ENCODE data around the gene PLEKHA5. TPM values are rescaled to one million over a fixed set of nuclear protein-coding genes. Genes with fewer than 3 reads are reported as not detected.
"Not testable (repeated sequence)": the region's sequence is repeated elsewhere in the genome, so short reads cannot be mapped to it uniquely, and the experiment has no call there.

The PLEKHA5 gene
- polyA plus RNA-seq, 12 donors, result 16.6 to 59.7 (median 19.0) TPM; not detected in 1

DNA sequence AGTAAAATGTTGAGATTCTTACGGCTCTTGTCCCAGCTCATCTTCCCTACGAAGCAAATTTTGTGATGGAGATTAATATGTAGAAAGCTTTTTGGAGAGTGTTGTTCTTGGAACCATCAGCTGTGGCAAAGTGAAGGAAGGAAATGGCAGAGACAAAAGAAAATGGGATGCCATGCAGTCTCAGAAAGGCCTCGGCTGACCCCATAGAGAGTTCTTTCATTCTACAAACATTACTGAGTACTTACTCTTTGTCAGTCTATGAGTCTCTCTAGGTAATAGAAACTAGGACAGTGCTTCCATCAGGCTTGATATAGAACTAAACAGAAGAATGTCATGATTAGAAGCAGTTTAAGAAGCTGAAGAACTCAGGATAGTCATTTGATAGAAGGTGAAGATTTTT, 134.1 kb downstream of the PLEKHA5 start:
- no peak for DNase-seq

DNA sequence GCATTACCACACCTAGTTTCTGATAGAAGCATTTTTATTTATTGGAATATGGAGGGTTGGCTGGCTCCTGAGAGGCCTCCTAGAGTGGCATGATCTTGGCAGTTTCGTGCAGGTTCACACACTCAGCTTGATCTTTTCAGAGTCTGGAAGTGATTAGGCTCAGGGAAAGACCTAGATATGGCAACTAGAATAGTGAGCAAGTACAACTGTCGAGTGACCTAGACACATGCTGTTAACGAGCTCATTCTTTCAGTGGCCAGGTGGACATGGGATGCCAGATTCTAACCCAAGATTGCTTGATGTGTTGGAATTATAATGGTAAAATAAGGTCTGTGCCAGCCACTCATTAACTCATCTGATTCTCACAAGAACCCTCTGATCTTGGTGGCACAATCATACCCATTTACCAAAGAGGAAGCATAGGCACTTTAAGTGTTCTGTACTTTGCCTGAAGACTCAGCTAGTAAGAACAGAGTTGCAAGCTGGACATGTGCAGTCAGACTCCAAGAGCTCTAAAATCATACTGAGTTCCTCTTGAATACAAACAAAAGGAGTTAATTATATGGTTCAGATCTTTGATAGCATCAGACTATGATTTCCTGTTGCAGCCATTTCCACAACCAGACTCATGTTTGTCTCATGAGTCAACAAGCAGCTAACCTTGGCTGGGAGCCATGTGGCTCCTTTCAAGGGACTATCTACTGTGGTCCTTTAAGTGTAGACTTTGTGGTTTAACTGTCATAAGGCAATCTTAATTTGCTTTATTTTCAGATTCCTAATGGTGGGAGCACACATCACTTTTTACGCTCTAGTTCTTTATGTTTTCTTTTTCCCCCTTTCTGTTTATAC, 144.2 kb downstream of the PLEKHA5 start:
- no peak for DNase-seq

DNA sequence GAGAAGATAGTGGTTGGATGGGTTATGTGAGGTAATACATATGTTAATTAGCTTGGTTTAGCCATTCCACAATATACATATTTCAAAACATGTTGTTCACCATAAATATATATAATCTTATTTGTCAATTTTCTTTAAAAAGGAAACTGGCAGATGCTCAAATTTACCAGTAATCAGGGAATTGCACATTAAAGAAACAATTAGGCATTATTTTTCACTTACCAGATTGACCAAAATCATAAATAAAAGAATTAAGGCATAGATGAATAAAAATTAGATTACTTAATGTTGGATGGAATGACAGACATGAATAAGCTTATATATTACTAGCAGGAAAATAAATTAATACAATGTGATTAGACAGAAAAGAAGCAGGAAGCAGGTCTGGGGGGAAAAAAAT, 147.2 kb downstream of the PLEKHA5 start:
- no peak for DNase-seq

DNA sequence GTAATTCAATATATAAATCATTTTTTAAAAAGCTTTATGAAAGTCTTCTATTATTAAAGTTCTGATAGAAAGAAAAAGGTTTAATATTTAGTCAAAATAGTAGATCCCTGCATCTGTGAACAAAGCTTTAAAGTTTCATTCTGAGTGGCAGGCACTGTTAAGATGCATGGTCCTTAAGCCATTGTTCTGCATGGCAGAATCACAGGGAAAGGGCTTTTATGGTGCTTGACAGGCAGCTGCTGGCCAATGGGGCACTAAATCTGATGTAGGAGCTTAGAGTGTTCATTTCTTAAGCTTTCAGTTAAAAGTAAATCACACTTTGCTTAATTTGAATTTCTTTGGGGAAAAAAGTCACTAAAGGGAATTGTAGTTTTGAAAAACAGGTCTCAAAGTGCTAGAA, 148.2 kb downstream of the PLEKHA5 start:
- no peak for DNase-seq

DNA sequence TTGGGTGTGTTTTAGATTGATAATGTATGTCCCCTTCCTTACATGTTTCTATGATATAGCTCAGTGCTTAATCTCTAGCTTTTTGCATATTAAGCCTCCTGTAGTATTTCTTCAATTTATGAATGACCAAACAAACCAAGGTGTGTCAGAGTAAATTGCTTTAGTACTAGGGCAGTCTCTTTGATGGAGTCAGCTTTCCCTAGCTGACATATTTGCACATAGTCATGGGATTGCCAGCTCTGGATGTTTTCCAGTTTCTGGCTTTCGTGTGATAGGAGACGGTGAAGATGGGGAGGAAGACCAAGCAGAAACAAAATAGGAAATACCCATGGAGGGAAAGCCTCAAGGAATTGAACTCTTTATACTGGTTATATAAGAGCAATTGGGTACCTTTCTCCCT, 148.9 kb downstream of the PLEKHA5 start:
- no peak for DNase-seq

DNA sequence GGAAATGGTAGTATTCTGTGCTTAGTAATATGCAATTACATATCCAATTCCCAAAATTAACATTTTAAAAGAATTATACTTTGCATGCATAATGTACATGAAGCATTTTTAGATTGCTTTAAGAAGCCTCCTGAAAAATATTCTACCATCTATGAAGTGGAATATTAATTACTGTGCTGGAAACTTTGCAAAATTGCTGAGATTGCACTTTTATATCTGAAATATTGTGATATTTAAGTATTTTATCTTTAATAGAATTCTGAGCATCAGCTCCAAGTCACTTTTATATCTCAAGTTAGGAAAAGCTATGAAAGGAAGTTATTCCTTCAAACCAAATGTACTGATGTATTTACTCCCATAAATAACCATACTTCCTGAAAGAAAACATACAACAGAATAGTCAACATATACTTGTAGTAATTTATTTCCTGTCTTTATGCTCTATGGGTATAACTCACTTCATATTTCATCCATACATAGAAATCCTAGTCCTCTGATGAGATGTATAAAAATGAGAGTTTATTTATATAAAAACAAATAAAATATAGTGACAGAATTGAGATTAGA, 152.7 kb downstream of the PLEKHA5 start:
- DNase-seq, result no peak

DNA sequence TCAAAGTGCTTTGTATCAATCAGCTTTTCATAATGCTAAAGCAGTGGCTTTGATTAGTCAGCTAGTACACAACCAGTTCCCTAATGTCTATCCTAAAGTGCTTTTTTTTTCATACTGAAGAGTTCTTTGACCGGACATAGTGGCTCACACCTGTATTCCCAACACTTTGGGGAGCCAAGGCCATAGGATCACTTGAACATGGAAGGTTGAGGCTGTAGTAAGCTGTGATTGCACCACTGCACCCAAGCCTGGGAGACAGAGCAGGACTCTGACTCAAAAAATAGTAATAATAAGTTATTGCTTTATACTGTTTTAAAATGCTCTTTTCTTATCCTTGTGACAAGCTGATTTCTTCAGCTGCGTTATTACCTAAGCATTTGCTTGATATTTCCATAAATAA, 155.1 kb downstream of the PLEKHA5 start:
- no peak for DNase-seq

DNA sequence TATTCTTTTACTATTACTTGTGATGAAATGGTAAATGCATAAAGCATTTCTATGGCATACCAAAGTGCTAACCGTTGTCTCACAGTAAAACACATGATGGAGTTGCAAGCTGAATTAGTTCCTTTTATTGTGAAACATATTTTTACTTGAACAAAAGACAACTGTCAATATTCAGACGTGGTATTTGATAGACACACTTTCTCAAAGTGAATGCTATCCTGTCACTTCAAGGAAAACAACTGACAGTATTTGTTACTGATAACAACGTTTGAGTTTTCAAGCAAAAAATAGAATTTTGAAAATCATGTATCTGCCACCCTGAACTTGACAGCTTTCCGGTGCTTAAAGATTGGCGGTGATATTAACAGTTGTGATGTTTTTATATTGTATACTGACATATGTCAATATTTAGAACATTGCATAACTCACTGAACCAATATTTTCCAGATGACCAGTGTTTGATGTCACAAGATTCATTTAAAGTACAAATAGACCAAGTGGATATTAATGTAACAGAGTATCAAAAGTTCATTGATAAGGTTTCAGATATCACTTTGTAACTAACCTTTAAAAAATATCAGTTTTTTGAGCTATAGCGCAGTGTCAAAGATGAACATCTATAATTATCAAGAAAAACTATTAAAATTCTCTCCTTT, 156.4 kb downstream of the PLEKHA5 start:
- DNase-seq, result no peak

DNA sequence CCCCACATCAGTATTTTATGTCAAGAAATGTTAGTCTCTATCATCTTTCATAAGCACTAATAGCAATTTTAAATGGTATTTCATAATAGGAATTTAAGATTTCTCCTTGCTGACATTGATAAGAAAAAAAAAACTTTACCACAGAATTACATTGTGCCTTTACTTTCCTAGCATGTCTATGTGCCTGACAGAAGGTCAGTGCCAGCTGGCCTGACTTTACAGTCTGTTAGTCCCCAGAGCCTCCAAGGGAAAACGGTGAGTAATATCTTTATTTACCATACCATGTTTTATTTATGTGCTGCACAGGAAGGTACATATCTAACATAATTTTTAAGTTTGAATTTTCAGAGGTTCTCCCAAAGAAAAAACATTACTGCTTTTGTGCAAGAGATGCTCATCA, 157.8 kb downstream of the PLEKHA5 start:
- no peak for DNase-seq

DNA sequence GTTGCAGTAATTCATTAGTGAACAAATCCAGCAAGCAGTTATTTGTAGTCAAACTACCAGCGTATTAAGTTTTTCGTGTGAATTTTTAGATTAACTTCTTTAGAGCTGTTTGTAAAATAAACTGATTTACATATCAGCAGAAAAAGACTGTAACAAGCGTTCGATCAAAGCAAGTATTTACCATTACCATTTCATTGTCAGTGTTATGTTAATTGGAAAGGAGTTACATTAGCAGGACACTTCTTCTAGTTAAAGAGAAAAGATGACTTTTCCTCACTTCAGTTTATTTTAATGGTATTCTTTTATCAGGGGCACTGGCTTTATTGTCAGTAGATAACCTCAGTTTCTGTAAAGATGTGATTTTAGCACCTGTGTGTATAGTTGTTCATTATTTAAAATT, 158.6 kb downstream of the PLEKHA5 start:
- DNase-seq, result no peak

DNA sequence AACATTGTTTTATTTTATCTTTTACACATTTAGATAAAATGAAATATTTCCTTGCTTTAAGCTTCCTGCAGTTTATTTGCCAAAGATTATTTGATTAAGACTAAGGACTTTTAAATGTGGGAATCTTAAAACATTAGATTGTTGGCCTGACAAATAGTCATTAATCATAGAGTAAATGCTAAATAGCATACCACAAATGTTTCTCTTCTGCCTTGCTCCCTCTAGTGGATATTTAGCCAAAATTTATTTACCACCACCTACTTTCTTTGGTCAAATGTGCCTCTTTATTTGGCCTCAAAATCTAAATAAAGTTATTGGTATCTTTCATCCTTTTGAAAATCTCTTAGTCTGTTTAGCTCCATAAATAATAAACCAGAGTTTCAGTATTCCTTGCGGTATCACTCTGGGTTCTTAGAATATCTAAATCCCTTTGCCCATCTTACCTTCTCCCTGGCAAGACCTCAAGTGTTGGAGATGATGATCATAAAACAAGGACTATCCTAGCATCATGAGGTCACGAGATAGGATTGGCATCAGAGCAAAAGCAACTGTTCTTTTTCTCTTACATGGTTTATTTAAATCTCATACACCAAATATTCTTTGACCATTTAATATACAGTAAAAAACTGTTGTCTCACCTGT, 159.2 kb downstream of the PLEKHA5 start:
- no peak for DNase-seq

DNA sequence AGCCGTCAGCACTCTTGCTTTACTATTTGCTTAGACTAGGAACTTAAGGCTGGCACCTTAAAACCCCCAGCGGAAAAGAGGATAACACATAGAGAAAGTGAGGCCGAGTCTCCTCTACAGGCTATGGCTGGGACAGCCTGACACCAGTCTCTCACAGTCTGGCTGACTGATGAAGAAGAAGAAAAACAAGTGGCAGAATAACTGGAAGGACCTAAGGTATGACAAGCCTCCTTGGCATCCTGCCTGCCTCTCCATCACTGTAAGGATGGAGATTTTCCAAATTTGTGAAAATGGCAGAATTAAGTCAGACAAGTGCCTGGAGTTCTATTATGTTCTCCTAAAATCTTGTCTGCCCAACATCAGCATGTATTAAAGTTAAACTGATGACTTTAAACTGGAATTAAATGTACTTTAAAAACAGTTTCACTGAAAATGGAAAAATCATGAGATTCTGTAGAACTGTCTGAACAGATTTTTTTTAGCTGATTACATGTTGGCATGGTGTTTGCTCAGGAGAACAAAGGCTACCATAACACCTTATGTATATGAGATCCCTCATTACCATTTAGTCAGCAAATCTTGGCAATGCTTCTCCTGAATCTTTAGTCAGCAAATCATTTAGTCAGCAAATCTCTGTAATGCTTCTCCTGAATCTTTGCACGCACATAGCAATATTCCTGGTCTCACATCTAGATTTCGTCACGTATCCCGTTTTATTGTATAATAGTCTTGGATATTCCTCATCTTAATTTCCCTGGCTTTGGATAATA, 169.5 kb downstream of the PLEKHA5 start:
- DNase-seq, result no peak

DNA sequence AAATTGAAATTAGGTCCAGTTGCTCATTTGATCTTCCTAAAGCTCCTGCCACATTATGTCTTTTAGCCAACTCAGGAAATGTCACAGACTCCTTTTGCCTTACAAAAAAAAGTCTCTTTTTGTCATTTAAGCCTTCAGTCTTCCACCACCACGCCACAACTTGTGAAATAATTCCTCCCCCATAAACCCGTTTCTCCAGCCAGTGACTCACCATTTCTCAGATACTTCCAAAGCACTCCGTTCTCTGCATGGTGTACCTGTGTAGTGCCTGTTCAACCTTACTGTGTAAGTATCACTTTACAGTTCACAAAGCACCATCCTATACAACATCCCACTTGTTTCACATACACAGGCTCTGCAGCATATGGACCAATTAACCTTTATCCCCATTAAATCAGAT, 170.2 kb downstream of the PLEKHA5 start:
- DNase-seq, result no peak

DNA sequence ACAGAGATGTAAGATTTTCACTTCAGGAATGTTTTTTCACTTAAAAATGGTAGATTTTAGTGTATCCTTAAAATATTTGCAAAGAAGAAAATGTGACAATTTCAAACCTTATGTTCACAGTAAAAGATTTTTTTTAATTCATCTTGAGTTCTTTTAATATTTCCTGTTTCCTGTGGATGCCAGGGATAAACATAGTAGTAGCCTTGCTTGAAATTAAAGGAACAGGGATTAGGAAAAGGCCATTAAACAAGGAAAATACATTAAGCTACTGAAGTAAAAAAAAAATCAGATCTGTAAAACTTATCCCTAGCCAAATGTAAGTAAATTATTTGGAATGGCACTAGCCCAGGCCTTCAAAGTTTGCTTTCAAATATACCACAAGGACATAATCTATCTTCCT, 171.7 kb downstream of the PLEKHA5 start:
- no peak for DNase-seq

DNA sequence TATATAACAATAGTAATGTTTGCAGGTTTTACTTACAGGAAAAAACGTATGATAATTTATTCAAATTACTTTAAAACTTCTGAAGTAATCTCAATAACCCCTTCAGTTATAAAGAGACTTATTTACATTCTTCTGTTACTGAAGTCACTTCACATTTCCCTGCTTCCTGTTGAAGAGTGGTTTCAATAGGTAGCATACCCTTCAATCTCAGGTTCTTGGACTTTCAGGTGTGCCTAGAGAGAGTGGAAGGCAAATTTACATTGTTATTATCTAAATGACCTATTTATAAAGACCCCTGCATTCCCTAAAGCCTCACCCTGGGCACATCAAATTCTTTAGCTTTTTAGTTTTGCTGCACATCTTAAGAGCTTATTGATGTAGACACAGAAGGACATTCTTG, 172.2 kb downstream of the PLEKHA5 start:
- DNase-seq, result no peak

DNA sequence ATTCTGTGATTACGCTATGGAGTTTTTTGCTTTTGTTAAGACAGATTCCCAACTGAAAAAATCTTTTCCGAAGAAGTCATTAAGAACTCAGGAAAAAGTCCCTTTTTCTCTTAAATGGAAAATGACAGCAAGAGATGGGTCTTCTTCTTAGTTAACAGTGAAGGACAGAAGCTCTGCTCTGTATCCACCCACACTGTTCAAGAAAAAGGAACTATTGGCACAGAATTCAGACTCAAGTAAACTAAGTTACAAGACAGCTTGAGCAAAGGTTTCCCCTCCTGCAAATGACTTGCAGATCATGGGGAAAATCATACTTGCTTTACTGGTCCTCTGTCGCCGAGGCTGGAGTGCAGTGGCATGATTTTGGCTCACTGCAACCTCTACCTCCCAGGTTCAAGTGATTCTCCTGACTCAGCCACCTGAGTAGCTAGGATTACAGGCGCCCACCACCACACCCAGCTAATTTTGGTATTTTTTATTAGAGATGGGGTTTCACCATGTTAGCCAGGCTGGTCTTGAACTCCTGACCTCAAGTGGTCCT, 172.6 kb downstream of the PLEKHA5 start:
- no peak for DNase-seq

DNA sequence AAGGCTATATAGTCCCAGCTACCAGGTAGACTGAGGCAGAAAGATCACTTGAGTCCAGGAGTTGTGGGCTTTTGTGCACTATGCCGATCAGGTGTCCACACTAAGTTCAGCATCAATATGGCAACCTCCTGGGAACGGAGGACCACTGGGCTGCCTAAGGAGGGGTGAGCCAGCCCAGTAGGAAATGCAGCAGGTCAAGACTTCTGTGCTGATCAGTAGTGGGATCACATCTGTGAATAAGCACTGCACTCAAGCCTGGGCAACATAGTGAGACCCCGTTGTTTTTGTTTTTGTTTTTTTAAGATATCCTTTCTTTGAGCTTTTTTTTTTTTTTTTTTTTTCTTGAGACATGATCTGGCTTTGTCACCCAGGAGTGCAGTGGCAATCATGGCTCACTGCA, 174.0 kb downstream of the PLEKHA5 start:
- no peak for DNase-seq

DNA sequence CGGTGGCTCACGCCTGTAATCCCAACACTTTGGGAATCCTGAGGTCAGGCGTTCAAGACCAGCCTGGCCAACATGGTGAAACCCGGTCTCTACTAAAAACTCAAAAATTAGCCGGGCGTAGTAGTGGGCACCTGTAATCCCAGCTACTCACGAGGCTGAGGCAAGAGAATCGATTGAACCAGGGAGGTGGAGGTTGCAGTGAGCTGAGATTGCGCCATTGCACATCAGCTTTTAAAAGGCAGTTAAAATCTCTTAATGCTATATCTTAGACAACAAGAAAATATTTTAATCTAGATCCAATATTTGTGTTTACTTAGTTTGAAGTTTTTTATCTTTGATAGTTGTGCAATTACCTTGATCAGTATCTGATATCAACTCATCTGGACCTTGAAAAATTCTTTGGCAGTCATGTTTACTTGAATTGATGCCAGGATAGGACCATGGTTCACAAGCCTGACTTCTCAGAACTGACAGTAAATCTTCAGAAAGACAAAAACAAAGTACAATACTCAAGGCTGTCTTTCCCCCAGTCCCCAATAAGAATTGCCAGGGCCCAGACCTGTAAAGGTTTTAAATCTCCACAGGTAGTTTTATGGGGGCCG, 174.7 kb downstream of the PLEKHA5 start:
- DNase-seq, result no peak

DNA sequence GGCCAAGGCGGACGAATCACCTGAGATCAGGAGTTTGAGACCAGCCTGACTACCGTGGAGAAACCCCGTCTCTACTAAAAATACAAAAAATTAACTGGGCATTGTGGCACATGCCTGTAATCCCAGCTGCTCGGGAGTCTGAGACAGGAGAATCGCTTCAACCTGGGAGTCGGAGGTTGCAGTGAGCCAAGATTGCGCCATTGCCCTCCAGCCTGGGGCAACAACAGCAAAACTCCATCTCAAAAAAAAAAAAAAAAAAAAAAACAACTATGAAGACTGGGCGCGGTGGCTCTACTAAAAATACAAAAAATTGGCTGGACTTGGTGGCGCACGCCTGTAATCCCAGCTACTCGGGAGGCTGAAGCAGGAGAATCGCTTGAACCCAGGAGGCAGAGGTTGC, 176.1 kb downstream of the PLEKHA5 start:
- DNase-seq, result not testable (repeated sequence)

DNA sequence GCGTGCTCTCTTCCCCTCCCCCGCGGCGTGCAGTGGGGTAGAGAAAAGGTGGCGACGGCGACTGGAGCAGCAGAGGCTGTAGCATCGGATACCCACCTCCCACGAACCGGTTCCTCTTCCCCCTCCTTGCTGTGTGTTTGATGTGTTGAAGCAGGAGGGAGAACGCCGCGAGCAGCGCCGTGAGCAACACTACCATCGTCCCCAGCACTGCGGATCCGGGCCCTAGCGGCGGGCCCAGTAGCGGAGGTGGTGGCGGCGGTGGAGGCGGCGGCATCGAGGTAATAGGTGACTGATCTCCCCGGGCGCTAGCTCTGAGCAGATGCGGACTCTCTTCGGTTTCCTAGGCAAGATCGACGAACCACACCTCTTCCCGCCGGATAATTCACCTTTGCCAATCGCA, 176.8 kb downstream of the PLEKHA5 start:
- no peak for DNase-seq

DNA sequence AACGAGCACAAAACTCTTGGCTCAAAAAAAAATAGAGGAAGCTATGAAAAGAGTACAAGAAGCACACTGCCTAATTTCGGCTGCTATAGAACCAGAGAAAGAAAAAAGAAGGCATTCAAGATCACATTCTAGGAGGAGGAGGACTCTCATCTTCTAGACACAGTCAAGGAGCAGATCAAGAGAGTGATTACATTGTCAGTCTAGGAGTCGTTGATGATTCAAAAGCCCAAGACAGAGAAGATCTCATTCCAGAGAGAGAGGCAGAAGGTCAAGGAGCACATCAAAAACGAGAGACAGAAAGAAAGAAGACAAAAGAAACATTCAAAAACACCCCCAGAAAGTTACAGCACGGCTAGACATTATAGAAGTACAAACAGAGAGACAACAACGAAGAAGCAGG, 177.9 kb downstream of the PLEKHA5 start:
- DNase-seq, result no peak

Measured in muscle of arm (tissue), 12 donors.